GM18870 (cell line): Measurements from ENCODE around the gene ZFP92.
"Not testable (repeated sequence)": the region's sequence is repeated elsewhere in the genome, so short reads cannot be mapped to it uniquely, and the experiment has no call there.

Experiments
- ATAC-seq: cut with Tn5 transposase; IDR thresholded peaks from one replicate; pipeline ENCODE4 v1.9.1; 2021; ENCODE audit warnings: moderate library complexity; ENCODE audit not compliant: unreplicated experiment

ZFP92 gene

GRCh38 chrX:153386097-153386496 lies 25.2 kb upstream of the ZFP92 start:
- no peak for ATAC-seq

- ATAC-seq = no peak
Observed at GRCh38 chrX:153387345-153387744, 23.9 kb upstream of the ZFP92 start.

GRCh38 chrX:153387987-153388721 lies 23.1 kb upstream of the ZFP92 start:
- ATAC-seq = no peak

GRCh38 chrX:153388722-153389459 lies 22.4 kb upstream of the ZFP92 start:
- no peak for ATAC-seq

- ATAC-seq = not testable (repeated sequence)
Observed at GRCh38 chrX:153389460-153389768, 21.9 kb upstream of the ZFP92 start.

GRCh38 chrX:153392642-153393321 lies 18.5 kb upstream of the ZFP92 start:
- no peak for ATAC-seq

GRCh38 chrX:153394612-153395011 lies 16.7 kb upstream of the ZFP92 start:
- no peak for ATAC-seq

GRCh38 chrX:153395613-153396319 lies 15.5 kb upstream of the ZFP92 start:
- no peak for ATAC-seq

GRCh38 chrX:153396320-153397195 lies 14.7 kb upstream of the ZFP92 start:
- no peak for ATAC-seq

GRCh38 chrX:153397256-153397960 lies 13.9 kb upstream of the ZFP92 start:
- ATAC-seq = no peak

GRCh38 chrX:153398275-153398960 lies 12.9 kb upstream of the ZFP92 start:
- no peak for ATAC-seq

- ATAC-seq = no peak
Observed at GRCh38 chrX:153400146-153401132, 10.8 kb upstream of the ZFP92 start.

- no peak for ATAC-seq
Observed at GRCh38 chrX:153401133-153401764, 10.0 kb upstream of the ZFP92 start, which contains the start of gene PNMA6E. Gene PNMA6E, minus strand, starts transcription at chrX:153401350. Its CDS starts 2,501 bp downstream, at chrX:153398849.

- not testable (repeated sequence) for ATAC-seq
Observed at GRCh38 chrX:153404333-153404732, 6.9 kb upstream of the ZFP92 start.

GRCh38 chrX:153405426-153405825 lies 5.8 kb upstream of the ZFP92 start:
- ATAC-seq = no peak

GRCh38 chrX:153406011-153406410 lies 5.3 kb upstream of the ZFP92 start:
- no peak for ATAC-seq

GRCh38 chrX:153406903-153407302 lies 4.4 kb upstream of the ZFP92 start:
- no peak for ATAC-seq
